Bronchial epithelial cell (primary cell): ENCODE data around the gene FAM184B. TPM values are rescaled to one million over a fixed set of nuclear protein-coding genes. Genes with fewer than 3 reads are reported as not detected.

Experiments used
- DNase-seq: peaks from one replicate; pipeline ENCODE4 v3.0.0-alpha.2; 2010; ENCODE audit warnings: low read depth
- FAIRE-seq: peaks from 2 replicates; lab custom pipeline; 2011; peaks lifted over from hg19 to GRCh38; lab: Jason Lieb, UNC
- H3K27me3 ChIP-seq: 2 replicates; pipeline ENCODE4 v1.5.1; 2011; ENCODE audit warnings: low read length; ENCODE audit not compliant: control insufficient read depth, insufficient read depth
- H3K36me3 ChIP-seq: 2 replicates; pipeline ENCODE4 v1.5.1; 2011; ENCODE audit warnings: low read length; ENCODE audit not compliant: control insufficient read depth, insufficient read depth
- H3K4me3 ChIP-seq: 2 replicates; pipeline ENCODE4 v1.5.1; 2011; ENCODE audit warnings: mild to moderate bottlenecking, low read depth, low read length, control low read depth
- CTCF ChIP-seq: IDR thresholded peaks from 2 replicates; pipeline ENCODE4 v1.5.1; 2011; ENCODE audit warnings: mild to moderate bottlenecking, moderate library complexity, low read length, control low read depth, inconsistent platforms; ENCODE audit not compliant: insufficient read depth, severe bottlenecking
- total RNA-seq: library from RNA; depleted of rRNA; stranded (reverse); fragments of >200 nt; gene quantifications from 2 replicates; pipeline ENCODE4 v1.2.1, GENCODE V29; 2014

Gene FAM184B
- total RNA-seq, 1 donor from 2014 or later = not detected

GRCh38 chr4:17787315-17787714, 5.9 kb upstream of the FAM184B start:
- no peak overlapping the region for H3K4me3 ChIP-seq
- FAIRE-seq (no peak), DNase-seq (peak; percentile 90)
- H3K27me3 ChIP-seq = no peaks in the 10 kb centered on the region
- no peaks in the 10 kb centered on the region for H3K36me3 ChIP-seq
- no peak for TF ChIP-seq CTCF

- no peak for TF ChIP-seq CTCF
- no peaks in the 10 kb centered on the region for H3K36me3 ChIP-seq
- H3K27me3 ChIP-seq = no peaks in the 10 kb centered on the region
- H3K4me3 ChIP-seq = no peak overlapping the region
- FAIRE-seq (no peak), DNase-seq (peak; percentile 18)
Measured at GRCh38 chr4:17786567-17786966, 5.1 kb upstream of the FAM184B start.

GRCh38 chr4:17785858-17786257, 4.4 kb upstream of the FAM184B start:
- FAIRE-seq (no peak), DNase-seq (no peak)
- TF ChIP-seq CTCF = no peak
- H3K4me3 ChIP-seq = no peak overlapping the region
- no peaks in the 10 kb centered on the region for H3K27me3 ChIP-seq
- H3K36me3 ChIP-seq = no peaks in the 10 kb centered on the region

- FAIRE-seq = peak; percentile 7
- DNase-seq = no peak
- H3K36me3 ChIP-seq = no peaks in the 10 kb centered on the region
- peak overlapping the region; percentile 32 for H3K4me3 ChIP-seq
- H3K27me3 ChIP-seq = peaks cover 9% of the 10 kb centered on the region
- TF ChIP-seq CTCF = no peak
Measured at GRCh38 chr4:17780501-17781299, 721 bp downstream of the FAM184B start.

- no peak for DNase-seq
- no peak for TF ChIP-seq CTCF
- H3K27me3 ChIP-seq = peaks cover 9% of the 10 kb centered on the region
- no peak for FAIRE-seq
- H3K4me3 ChIP-seq = no peak overlapping the region
- no peaks in the 10 kb centered on the region for H3K36me3 ChIP-seq
Measured at GRCh38 chr4:17778431-17778830, 3.0 kb downstream of the FAM184B start.
